HEK293 (cell line): ENCODE data around the gene IL3RA.

Experiments used
- CTCF ChIA-PET: fragments of 350-600 bp; formaldehyde crosslinking; extraction: SDS; loops from one replicate; lab custom pipeline; 2021; ENCODE audit warnings: antibody characterized with exemption; lab: Yijun Ruan, JAX
- POLR2A ChIA-PET: fragments of 300-600 bp; formaldehyde crosslinking; extraction: SDS; loops from one replicate; lab custom pipeline; 2020; ENCODE audit warnings: antibody characterized with exemption, inconsistent platforms; lab: Yijun Ruan, JAX
- H3K27ac ChIP-seq: fragments of 200-500 bp; sonication (Bioruptor generic); 2 replicates; pipeline ENCODE4 v1.5.1; 2014; ENCODE audit warnings: low read depth, low read length, control low read depth, inconsistent platforms; ENCODE audit errors: extremely low read depth
- H3K36me3 ChIP-seq, 2 experiments: fragments of 200-500 bp in 1 of 2; sonication (Bioruptor generic) in 1 of 2; 1 replicate in 1 of 2; 2 replicates in 1 of 2; pipeline ENCODE4 v1.5.1; 2014 to 2017; ENCODE audit warnings: inconsistent platforms in 2 of 2, low read length in 2 of 2; ENCODE audit not compliant: control insufficient read depth in 2 of 2, insufficient read depth in 1 of 2
- H3K4me1 ChIP-seq: fragments of 200-500 bp; sonication (Bioruptor generic); 2 replicates; pipeline ENCODE4 v1.5.1; 2014; ENCODE audit warnings: mild to moderate bottlenecking, low read length, inconsistent platforms; ENCODE audit not compliant: control insufficient read depth, insufficient read depth
- H3K4me3 ChIP-seq: 2 replicates; pipeline ENCODE4 v1.5.1; 2011; ENCODE audit warnings: low read depth, mild to moderate bottlenecking, control low read depth, low read length, moderate library complexity
- H3K9me3 ChIP-seq: fragments of 200-500 bp; sonication (Bioruptor generic); 2 replicates; pipeline ENCODE4 v1.5.1; 2014; ENCODE audit warnings: low read depth, low read length, inconsistent platforms; ENCODE audit not compliant: control insufficient read depth, insufficient read depth
- MZF1 ChIP-seq: fragments of 450-650 bp; formaldehyde crosslinking; IDR thresholded peaks from 2 replicates; pipeline ENCODE4 v1.5.1; 2017; ENCODE audit warnings: missing biosample characterization, missing genetic modification characterization, borderline replicate concordance
- SETDB1 ChIP-seq: IDR thresholded peaks from one replicate; pipeline ENCODE4 v1.6.1; 2017; ENCODE audit warnings: mild to moderate bottlenecking, low read length, moderate library complexity, mixed read lengths; ENCODE audit not compliant: insufficient read length
- ZNF112 ChIP-seq: fragments of 450-650 bp; formaldehyde crosslinking; IDR thresholded peaks from 2 replicates; pipeline ENCODE4 v1.5.0; 2017; ENCODE audit warnings: missing biosample characterization, missing genetic modification characterization
- ZNF121 ChIP-seq: fragments of 450-650 bp; formaldehyde crosslinking; IDR thresholded peaks from 2 replicates; pipeline ENCODE4 v1.5.1; 2016; ENCODE audit warnings: missing biosample characterization, missing genetic modification characterization
- ZNF146 ChIP-seq: fragments of 450-650 bp; formaldehyde crosslinking; IDR thresholded peaks from 2 replicates; pipeline ENCODE4 v1.5.1; 2016; ENCODE audit warnings: missing biosample characterization, missing genetic modification characterization
- ZNF324 ChIP-seq: fragments of 450-650 bp; formaldehyde crosslinking; IDR thresholded peaks from 2 replicates; pipeline ENCODE4 v1.5.1; 2016; ENCODE audit warnings: missing biosample characterization, missing genetic modification characterization
- ZNF416 ChIP-seq: fragments of 450-650 bp; formaldehyde crosslinking; IDR thresholded peaks from 2 replicates; pipeline ENCODE4 v1.5.1; 2016; ENCODE audit warnings: missing biosample characterization, missing genetic modification characterization
- ZNF501 ChIP-seq: fragments of 450-650 bp; formaldehyde crosslinking; IDR thresholded peaks from 2 replicates; pipeline ENCODE4 v1.5.1; 2016; ENCODE audit warnings: missing biosample characterization, missing genetic modification characterization
- ZNF654 ChIP-seq: fragments of 450-650 bp; formaldehyde crosslinking; IDR thresholded peaks from 2 replicates; pipeline ENCODE4 v1.5.1; 2016; ENCODE audit warnings: low read depth, missing biosample characterization, missing genetic modification characterization
- TF ChIP-seq, protein P1 (sequence below): fragments of 450-650 bp; formaldehyde crosslinking; IDR thresholded peaks from 2 replicates; pipeline ENCODE4 v1.5.1; 2016; ENCODE audit warnings: missing biosample characterization, missing genetic modification characterization, borderline replicate concordance
- TF ChIP-seq, protein P2 (sequence below): fragments of 450-650 bp; formaldehyde crosslinking; IDR thresholded peaks from 2 replicates; pipeline ENCODE4 v1.5.1; 2016; ENCODE audit warnings: missing biosample characterization, missing genetic modification characterization
- TF ChIP-seq, protein P3 (sequence below): fragments of 450-650 bp; formaldehyde crosslinking; IDR thresholded peaks from 2 replicates; pipeline ENCODE4 v1.5.1; 2016; ENCODE audit warnings: missing biosample characterization, missing genetic modification characterization
- TF ChIP-seq, protein P4 (sequence below): fragments of 450-650 bp; formaldehyde crosslinking; IDR thresholded peaks from 2 replicates; pipeline ENCODE4 v1.5.1; 2016; ENCODE audit warnings: missing biosample characterization, missing genetic modification characterization, borderline replicate concordance
- TF ChIP-seq, protein P5 (sequence below): fragments of 450-650 bp; formaldehyde crosslinking; IDR thresholded peaks from 2 replicates; pipeline ENCODE4 v1.5.1; 2016; ENCODE audit warnings: missing biosample characterization, missing genetic modification characterization

IL3RA gene

DNA sequence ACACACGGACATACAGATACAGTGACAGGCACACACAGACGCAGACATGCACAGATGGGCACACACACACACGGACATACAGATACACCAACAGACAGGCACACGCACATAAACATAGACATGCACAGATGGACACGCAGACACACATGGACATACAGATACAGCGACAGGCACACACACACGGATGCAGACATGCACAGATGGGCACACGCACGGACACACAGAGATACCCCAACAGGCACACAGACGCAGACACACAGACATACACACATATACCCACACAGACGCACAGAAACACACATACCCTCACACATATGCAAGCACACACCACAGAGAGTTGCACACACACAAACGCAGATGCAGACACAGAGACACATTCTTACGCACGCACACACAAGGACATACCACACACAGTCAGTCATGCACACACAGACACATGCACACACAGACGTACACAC, 79.8 kb downstream of the IL3RA start:
- Histone ChIP-seq H3K9me3 (no peaks in the 10 kb centered on the region), H3K27ac (no peak overlapping the region), H3K4me3 (no peak overlapping the region), H3K4me1 (no peaks in the 10 kb centered on the region), H3K36me3 (peaks cover 21 to 61% of the 10 kb centered on the region in 2 experiments; a peak in 2 of 3 replicates)
- TF ChIP-seq MZF1 (tag by site-specific recombination) (no peak), SETDB1 (no peak), ZNF501 (tag by site-specific recombination) (no peak), ZNF121 (tag by site-specific recombination) (no peak), ZNF112 (tag by site-specific recombination) (no peak), ZNF146 (tag by site-specific recombination) (no peak), ZNF416 (no peak), ZNF654 (tag by site-specific recombination) (no peak), ZNF324 (no peak)
- TF ChIP-seq, protein P1, sequence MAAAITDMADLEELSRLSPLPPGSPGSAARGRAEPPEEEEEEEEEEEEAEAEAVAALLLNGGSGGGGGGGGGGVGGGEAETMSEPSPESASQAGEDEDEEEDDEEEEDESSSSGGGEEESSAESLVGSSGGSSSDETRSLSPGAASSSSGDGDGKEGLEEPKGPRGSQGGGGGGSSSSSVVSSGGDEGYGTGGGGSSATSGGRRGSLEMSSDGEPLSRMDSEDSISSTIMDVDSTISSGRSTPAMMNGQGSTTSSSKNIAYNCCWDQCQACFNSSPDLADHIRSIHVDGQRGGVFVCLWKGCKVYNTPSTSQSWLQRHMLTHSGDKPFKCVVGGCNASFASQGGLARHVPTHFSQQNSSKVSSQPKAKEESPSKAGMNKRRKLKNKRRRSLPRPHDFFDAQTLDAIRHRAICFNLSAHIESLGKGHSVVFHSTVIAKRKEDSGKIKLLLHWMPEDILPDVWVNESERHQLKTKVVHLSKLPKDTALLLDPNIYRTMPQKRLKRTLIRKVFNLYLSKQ = no peak
- TF ChIP-seq, protein P2, sequence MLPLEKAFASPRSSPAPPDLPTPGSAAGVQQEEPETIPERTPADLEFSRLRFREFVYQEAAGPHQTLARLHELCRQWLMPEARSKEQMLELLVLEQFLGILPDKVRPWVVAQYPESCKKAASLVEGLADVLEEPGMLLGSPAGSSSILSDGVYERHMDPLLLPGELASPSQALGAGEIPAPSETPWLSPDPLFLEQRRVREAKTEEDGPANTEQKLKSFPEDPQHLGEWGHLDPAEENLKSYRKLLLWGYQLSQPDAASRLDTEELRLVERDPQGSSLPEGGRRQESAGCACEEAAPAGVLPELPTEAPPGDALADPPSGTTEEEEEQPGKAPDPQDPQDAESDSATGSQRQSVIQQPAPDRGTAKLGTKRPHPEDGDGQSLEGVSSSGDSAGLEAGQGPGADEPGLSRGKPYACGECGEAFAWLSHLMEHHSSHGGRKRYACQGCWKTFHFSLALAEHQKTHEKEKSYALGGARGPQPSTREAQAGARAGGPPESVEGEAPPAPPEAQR (tag by site-specific recombination) = no peak
- TF ChIP-seq, protein P3, sequence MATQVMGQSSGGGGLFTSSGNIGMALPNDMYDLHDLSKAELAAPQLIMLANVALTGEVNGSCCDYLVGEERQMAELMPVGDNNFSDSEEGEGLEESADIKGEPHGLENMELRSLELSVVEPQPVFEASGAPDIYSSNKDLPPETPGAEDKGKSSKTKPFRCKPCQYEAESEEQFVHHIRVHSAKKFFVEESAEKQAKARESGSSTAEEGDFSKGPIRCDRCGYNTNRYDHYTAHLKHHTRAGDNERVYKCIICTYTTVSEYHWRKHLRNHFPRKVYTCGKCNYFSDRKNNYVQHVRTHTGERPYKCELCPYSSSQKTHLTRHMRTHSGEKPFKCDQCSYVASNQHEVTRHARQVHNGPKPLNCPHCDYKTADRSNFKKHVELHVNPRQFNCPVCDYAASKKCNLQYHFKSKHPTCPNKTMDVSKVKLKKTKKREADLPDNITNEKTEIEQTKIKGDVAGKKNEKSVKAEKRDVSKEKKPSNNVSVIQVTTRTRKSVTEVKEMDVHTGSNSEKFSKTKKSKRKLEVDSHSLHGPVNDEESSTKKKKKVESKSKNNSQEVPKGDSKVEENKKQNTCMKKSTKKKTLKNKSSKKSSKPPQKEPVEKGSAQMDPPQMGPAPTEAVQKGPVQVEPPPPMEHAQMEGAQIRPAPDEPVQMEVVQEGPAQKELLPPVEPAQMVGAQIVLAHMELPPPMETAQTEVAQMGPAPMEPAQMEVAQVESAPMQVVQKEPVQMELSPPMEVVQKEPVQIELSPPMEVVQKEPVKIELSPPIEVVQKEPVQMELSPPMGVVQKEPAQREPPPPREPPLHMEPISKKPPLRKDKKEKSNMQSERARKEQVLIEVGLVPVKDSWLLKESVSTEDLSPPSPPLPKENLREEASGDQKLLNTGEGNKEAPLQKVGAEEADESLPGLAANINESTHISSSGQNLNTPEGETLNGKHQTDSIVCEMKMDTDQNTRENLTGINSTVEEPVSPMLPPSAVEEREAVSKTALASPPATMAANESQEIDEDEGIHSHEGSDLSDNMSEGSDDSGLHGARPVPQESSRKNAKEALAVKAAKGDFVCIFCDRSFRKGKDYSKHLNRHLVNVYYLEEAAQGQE = no peak
- TF ChIP-seq, protein P4, sequence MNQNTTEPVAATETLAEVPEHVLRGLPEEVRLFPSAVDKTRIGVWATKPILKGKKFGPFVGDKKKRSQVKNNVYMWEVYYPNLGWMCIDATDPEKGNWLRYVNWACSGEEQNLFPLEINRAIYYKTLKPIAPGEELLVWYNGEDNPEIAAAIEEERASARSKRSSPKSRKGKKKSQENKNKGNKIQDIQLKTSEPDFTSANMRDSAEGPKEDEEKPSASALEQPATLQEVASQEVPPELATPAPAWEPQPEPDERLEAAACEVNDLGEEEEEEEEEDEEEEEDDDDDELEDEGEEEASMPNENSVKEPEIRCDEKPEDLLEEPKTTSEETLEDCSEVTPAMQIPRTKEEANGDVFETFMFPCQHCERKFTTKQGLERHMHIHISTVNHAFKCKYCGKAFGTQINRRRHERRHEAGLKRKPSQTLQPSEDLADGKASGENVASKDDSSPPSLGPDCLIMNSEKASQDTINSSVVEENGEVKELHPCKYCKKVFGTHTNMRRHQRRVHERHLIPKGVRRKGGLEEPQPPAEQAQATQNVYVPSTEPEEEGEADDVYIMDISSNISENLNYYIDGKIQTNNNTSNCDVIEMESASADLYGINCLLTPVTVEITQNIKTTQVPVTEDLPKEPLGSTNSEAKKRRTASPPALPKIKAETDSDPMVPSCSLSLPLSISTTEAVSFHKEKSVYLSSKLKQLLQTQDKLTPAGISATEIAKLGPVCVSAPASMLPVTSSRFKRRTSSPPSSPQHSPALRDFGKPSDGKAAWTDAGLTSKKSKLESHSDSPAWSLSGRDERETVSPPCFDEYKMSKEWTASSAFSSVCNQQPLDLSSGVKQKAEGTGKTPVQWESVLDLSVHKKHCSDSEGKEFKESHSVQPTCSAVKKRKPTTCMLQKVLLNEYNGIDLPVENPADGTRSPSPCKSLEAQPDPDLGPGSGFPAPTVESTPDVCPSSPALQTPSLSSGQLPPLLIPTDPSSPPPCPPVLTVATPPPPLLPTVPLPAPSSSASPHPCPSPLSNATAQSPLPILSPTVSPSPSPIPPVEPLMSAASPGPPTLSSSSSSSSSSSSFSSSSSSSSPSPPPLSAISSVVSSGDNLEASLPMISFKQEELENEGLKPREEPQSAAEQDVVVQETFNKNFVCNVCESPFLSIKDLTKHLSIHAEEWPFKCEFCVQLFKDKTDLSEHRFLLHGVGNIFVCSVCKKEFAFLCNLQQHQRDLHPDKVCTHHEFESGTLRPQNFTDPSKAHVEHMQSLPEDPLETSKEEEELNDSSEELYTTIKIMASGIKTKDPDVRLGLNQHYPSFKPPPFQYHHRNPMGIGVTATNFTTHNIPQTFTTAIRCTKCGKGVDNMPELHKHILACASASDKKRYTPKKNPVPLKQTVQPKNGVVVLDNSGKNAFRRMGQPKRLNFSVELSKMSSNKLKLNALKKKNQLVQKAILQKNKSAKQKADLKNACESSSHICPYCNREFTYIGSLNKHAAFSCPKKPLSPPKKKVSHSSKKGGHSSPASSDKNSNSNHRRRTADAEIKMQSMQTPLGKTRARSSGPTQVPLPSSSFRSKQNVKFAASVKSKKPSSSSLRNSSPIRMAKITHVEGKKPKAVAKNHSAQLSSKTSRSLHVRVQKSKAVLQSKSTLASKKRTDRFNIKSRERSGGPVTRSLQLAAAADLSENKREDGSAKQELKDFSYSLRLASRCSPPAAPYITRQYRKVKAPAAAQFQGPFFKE (tag by site-specific recombination) = no peak
- TF ChIP-seq, protein P5, sequence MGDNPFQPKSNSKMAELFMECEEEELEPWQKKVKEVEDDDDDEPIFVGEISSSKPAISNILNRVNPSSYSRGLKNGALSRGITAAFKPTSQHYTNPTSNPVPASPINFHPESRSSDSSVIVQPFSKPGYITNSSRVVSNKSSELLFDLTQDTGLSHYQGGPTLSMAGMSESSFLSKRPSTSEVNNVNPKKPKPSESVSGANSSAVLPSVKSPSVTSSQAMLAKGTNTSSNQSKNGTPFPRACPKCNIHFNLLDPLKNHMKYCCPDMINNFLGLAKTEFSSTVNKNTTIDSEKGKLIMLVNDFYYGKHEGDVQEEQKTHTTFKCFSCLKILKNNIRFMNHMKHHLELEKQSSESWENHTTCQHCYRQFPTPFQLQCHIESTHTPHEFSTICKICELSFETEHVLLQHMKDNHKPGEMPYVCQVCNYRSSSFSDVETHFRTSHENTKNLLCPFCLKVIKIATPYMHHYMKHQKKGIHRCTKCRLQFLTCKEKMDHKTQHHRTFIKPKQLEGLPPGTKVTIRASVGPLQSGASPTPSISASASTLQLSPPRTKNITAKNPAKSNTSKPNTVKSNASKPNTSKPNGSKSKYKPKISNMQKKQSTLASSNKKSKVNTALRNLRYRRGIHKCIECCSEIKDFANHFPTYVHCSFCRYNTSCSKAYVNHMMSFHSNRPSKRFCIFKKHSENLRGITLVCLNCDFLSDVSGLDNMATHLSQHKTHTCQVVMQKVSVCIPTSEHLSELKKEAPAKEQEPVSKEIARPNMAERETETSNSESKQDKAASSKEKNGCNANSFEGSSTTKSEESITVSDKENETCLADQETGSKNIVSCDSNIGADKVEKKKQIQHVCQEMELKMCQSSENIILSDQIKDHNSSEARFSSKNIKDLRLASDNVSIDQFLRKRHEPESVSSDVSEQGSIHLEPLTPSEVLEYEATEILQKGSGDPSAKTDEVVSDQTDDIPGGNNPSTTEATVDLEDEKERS (tag by site-specific recombination) = no peak
- POLR2A ChIA-PET = no interaction called here
- CTCF ChIA-PET = no interaction called here
